ENCODE measurements around the gene HELZ2.

- TF ChIP-seq CTCF (conservative IDR thresholded peaks at IDR 0.05 in 1 of 2, IDR thresholded peaks at IDR 0.05 in 1 of 2; ENCODE audit: low read depth in 1 of 2, low read length in 2 of 2) = no peak
- TF ChIP-seq EZH2 (IDR thresholded peaks at IDR 0.05; ENCODE audit: low read length, missing control alignments) = no peak
These were observed 37.6 kb upstream of the HELZ2 start for GRCh38 chr20:63611646-63612045.

Data from fibroblast of lung (primary cell).